ENCODE measurements around the gene MALRD1. TPM values are rescaled to one million over a fixed set of nuclear protein-coding genes. Genes with fewer than 3 reads are reported as not detected.

MALRD1 gene
- total RNA-seq, 4 donors from 2014 or later, result 0.50 to 2.8 (median 1.6) TPM

DNA sequence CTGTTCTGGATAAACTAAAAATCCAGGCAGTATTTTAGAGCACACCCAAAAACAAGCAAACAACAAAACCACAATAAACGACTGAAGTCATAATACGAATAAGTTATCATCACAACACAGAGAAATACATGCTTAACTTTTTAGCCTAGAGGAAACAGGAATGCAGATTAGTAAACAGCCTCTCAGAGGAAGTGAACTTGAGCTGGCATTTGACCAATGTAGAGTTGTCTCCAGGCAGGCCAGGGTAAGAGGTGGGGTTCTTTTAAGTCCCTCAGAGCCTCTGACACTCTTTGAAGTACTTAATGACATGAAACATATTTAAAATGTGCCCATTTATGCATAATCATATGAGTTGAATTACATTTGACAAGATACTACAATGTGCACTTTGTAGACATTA lies 724.4 kb downstream of the MALRD1 start:
- H3K4me3 ChIP-seq, result no peak overlapping the region
- ATAC-seq, result no peak
- H3K27ac ChIP-seq, result no peak overlapping the region
- H3K9me3 ChIP-seq, result no peaks in the 10 kb centered on the region
- H3K4me1 ChIP-seq, result no peaks in the 10 kb centered on the region
- TF ChIP-seq POLR2AphosphoS5 (IDR thresholded peaks at IDR 0.05) (no peak), POLR2A (IDR thresholded peaks at IDR 0.05) (no peak), EP300 (IDR thresholded peaks at IDR 0.05) (no peak)
- TF ChIP-seq, protein P1, sequence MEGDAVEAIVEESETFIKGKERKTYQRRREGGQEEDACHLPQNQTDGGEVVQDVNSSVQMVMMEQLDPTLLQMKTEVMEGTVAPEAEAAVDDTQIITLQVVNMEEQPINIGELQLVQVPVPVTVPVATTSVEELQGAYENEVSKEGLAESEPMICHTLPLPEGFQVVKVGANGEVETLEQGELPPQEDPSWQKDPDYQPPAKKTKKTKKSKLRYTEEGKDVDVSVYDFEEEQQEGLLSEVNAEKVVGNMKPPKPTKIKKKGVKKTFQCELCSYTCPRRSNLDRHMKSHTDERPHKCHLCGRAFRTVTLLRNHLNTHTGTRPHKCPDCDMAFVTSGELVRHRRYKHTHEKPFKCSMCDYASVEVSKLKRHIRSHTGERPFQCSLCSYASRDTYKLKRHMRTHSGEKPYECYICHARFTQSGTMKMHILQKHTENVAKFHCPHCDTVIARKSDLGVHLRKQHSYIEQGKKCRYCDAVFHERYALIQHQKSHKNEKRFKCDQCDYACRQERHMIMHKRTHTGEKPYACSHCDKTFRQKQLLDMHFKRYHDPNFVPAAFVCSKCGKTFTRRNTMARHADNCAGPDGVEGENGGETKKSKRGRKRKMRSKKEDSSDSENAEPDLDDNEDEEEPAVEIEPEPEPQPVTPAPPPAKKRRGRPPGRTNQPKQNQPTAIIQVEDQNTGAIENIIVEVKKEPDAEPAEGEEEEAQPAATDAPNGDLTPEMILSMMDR (IDR thresholded peaks at IDR 0.05), result no peak
- H3K27me3 ChIP-seq, result no peaks in the 10 kb centered on the region
- WGBS, 2 donors (ENCODE audit: low coverage in 1 of 2), result 71 to 76% methylated on average over 2 of the region's 2 CpGs
- no peaks in the 10 kb centered on the region for H3K36me3 ChIP-seq

DNA sequence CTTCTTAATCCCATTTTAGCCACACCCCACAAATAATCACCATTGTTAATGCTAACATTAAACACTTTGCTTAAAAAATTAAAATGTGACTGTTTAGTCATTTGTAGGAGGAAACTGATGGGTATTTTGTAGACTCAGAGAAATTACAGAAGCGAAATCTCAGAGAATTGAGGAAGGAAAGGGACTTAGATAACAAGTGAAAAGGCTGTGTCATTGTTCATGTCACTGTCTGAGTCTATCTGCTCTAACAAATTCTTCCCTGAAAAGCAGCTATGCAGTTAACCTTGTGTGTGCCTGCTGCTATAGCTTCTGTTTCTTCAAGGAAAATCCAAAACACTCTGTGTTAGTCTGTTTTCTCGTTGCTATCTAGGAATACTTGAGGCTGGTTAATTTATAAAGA lies 726.7 kb downstream of the MALRD1 start:
- Histone ChIP-seq H3K9me3 (no peaks in the 10 kb centered on the region), H3K36me3 (no peaks in the 10 kb centered on the region)

DNA sequence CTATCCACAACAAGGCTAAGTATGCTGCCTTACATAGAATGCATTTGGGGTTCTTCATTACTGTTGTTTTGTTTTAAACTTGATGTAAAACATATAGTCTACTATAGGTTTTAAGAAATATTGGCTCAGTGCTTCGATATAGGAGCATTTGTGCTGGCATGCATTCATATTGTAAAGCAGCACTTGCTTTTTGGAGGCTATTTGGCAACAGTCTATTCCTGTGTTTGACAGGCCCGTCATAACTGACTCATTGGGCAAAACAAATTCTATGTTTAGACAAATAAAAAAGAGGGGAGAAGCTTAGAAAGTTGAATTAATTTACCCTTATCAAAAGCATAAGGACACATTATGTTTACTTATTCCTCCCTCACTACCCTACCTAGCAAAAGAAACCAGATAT lies 729.2 kb downstream of the MALRD1 start:
- WGBS, 2 donors (ENCODE audit: low coverage in 1 of 2), result 36 to 100% methylated on average over 2 of the region's 2 CpGs
- H3K4me1 ChIP-seq, result no peaks in the 10 kb centered on the region
- TF ChIP-seq EP300 (IDR thresholded peaks at IDR 0.05), result no peak
- TF ChIP-seq, protein P1 (IDR thresholded peaks at IDR 0.05), result no peak
- TF ChIP-seq POLR2A (IDR thresholded peaks at IDR 0.05), result no peak
- no peak for TF ChIP-seq POLR2AphosphoS5 (IDR thresholded peaks at IDR 0.05)
- no peaks in the 10 kb centered on the region for H3K27me3 ChIP-seq
- no peaks in the 10 kb centered on the region for H3K36me3 ChIP-seq
- H3K9me3 ChIP-seq, result no peaks in the 10 kb centered on the region
- no peak for ATAC-seq
- no peak overlapping the region for H3K4me3 ChIP-seq
- H3K27ac ChIP-seq, result no peak overlapping the region

More for the DNA sequence above, 726.7 kb downstream of the MALRD1 start:
- Histone ChIP-seq H3K27me3 (no peaks in the 10 kb centered on the region), H3K27ac (no peak overlapping the region), H3K4me3 (no peak overlapping the region), H3K4me1 (no peaks in the 10 kb centered on the region)
- no peak for ATAC-seq
- WGBS, 2 donors (ENCODE audit: low coverage in 1 of 2), result 69 to 71% methylated on average over 2 of the region's 2 CpGs
- TF ChIP-seq EP300 (IDR thresholded peaks at IDR 0.05) (no peak), POLR2AphosphoS5 (IDR thresholded peaks at IDR 0.05) (no peak), POLR2A (IDR thresholded peaks at IDR 0.05) (no peak)

DNA sequence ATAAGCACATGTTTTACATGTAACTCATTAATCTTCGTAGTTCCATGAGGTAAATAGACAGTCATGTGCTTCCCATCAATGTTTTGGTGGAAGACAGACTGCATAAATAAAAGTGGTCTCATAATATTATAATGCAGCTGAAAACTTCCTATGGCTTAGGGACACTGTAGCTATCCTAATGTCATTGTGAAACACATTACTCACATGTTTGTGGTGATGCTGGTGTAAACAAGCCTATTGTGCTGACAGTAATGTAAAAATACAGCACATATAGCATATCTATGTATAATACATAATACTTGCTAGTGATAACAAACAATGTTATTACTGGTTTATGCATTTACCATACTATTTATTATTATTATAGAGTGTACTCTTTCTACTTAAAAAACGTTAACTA lies 730.4 kb downstream of the MALRD1 start:
- Histone ChIP-seq H3K9me3 (no peaks in the 10 kb centered on the region), H3K4me1 (no peaks in the 10 kb centered on the region), H3K27me3 (no peaks in the 10 kb centered on the region), H3K36me3 (no peaks in the 10 kb centered on the region), H3K27ac (no peak overlapping the region), H3K4me3 (no peak overlapping the region)
- no peak for ATAC-seq
- 62 to 67% methylated on average over 2 of the region's 2 CpGs for WGBS, 2 donors (ENCODE audit: low coverage in 1 of 2)
- TF ChIP-seq EP300 (IDR thresholded peaks at IDR 0.05), result no peak
- TF ChIP-seq, protein P1 (IDR thresholded peaks at IDR 0.05), result no peak
- TF ChIP-seq POLR2A (IDR thresholded peaks at IDR 0.05), result no peak
- no peak for TF ChIP-seq POLR2AphosphoS5 (IDR thresholded peaks at IDR 0.05)

DNA sequence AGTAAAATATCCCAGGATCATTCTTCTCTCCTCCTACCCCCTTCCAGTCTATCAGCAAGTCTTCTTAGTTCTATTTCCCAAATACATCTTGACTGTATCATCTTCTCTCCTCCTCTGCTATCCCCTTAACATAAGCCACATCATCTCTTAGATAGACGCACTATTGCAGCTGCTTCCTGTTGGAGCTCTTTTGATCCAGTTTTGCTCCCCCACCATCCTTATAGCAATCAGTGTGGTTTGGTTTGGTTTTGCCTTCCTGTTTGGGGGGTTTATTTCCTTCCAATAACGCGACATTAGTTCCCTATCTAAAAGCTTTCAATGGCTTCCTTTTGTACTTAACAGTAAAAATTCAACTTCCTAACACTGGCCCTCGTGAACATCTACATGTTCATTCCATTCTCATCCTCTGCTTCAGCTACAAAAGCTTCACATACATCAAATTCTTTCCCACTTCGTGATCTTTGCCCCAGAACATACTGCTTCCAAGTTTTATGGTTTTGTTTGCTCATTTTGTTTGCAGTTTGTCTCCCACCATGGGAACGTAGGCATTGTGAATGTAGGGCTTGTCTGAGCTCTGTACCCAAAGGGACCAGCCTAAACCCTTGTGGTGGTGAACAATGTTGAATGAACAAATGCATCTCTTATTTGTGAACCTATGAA lies 734.0 kb downstream of the MALRD1 start:
- WGBS, 2 donors (ENCODE audit: low coverage in 1 of 2), result 76 to 86% methylated on average over 5 to 6 of the region's 6 CpGs

More for the DNA sequence above, 734.0 kb downstream of the MALRD1 start:
- Histone ChIP-seq H3K9me3 (no peaks in the 10 kb centered on the region), H3K27ac (no peak overlapping the region), H3K4me3 (no peak overlapping the region), H3K27me3 (no peaks in the 10 kb centered on the region), H3K36me3 (no peaks in the 10 kb centered on the region), H3K4me1 (no peaks in the 10 kb centered on the region)
- no peak for ATAC-seq
- TF ChIP-seq POLR2A (IDR thresholded peaks at IDR 0.05) (no peak), EP300 (IDR thresholded peaks at IDR 0.05) (no peak), POLR2AphosphoS5 (IDR thresholded peaks at IDR 0.05) (no peak)
- TF ChIP-seq, protein P1 (IDR thresholded peaks at IDR 0.05), result no peak
